ENCODE data around the gene SLC2A9. TPM values are rescaled to one million over a fixed set of nuclear protein-coding genes. Genes with fewer than 3 reads are reported as not detected.

The SLC2A9 gene
- total and polyA plus RNA-seq, 2 donors (not counting 3 experiments of a cell fraction or from before 2014, with no cell fraction given) = 1.6 to 1.8 TPM

DNA sequence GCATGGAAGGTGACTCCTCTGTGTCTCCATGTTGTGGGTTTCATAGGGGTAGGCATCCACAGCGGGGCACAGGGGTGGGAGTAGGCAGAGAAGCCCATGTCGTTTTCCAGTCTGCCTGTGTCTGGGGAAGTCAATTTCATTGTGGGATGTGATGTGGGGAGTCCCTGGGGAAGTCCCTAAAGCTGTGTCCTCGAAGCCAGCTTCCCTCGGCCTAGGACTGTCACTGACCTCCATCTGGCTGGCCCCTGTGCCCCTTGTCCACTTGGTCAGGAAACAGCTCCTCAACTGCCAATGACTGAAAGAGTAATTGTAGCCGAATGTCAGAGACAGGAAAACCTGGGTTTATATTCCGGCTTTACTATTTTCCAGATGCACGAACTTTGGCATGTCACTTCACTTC is 130.2 kb downstream of the SLC2A9 start:
- no peaks in the 10 kb centered on the region for H3K79me2 ChIP-seq (ENCODE audit: control insufficient read depth, insufficient read depth, low read length)
- no peaks in the 10 kb centered on the region for H3K4me1 ChIP-seq (ENCODE audit: control insufficient read depth, extremely low read depth, insufficient read depth, low read length)
- H3K9me1 ChIP-seq (replicated peaks; ENCODE audit: control insufficient read depth, extremely low read depth, insufficient read depth, low read length) = no peaks in the 10 kb centered on the region
- no peaks in the 10 kb centered on the region for H3K36me3 ChIP-seq (ENCODE audit: control insufficient read depth in 2 of 2, extremely low read depth in 1 of 2, insufficient read depth in 2 of 2, low read length in 2 of 2)
- no peak overlapping the region for H3K4me2 ChIP-seq (ENCODE audit: insufficient read depth, low read length)
- CTCF ChIA-PET = no interaction called here
- BruUV-seq (replicated peaks) = no TSS peak
- no peak overlapping the region for H3K27ac ChIP-seq (ENCODE audit: insufficient read depth, low read depth, low read length)
- H4K20me1 ChIP-seq (replicated peaks; ENCODE audit: control insufficient read depth, extremely low read depth, insufficient read depth, low read length) = no peaks in the 10 kb centered on the region
- dilution Hi-C loops (cut with MboI; ENCODE audit: extremely low pct_ligation_motif_present, low sequenced_read_pairs) (no loop called here), intact Hi-C loops (cut with micrococcal nuclease) (no loop called here)
- no peaks in the 10 kb centered on the region for H3K27me3 ChIP-seq (ENCODE audit: control insufficient read depth in 2 of 2, insufficient read depth in 2 of 2, low read length in 2 of 2)
- TF ChIP-seq POLR2AphosphoS5 (IDR thresholded peaks at IDR 0.05; ENCODE audit: insufficient read depth, low read depth, low read length) (no peak), JUN (IDR thresholded peaks at IDR 0.05; ENCODE audit: borderline replicate concordance, insufficient read depth, insufficient read length, low read depth) (no peak), MYC (IDR thresholded peaks at IDR 0.05; ENCODE audit: low read depth, low read length) (no peak), FOS (IDR thresholded peaks at IDR 0.05; ENCODE audit: borderline replicate concordance, insufficient read depth, low read length) (no peak), EZH2 (IDR thresholded peaks at IDR 0.05; ENCODE audit: borderline replicate concordance, low read depth, low read length, severe bottlenecking) (no peak), POLR2A (IDR thresholded peaks at IDR 0.05; ENCODE audit: low read depth, low read length) (no peak), GATA2 (IDR thresholded peaks at IDR 0.05; ENCODE audit: insufficient read depth, insufficient read length, low read depth, low read length) (no peak)
- TF ChIP-seq, protein P1, sequence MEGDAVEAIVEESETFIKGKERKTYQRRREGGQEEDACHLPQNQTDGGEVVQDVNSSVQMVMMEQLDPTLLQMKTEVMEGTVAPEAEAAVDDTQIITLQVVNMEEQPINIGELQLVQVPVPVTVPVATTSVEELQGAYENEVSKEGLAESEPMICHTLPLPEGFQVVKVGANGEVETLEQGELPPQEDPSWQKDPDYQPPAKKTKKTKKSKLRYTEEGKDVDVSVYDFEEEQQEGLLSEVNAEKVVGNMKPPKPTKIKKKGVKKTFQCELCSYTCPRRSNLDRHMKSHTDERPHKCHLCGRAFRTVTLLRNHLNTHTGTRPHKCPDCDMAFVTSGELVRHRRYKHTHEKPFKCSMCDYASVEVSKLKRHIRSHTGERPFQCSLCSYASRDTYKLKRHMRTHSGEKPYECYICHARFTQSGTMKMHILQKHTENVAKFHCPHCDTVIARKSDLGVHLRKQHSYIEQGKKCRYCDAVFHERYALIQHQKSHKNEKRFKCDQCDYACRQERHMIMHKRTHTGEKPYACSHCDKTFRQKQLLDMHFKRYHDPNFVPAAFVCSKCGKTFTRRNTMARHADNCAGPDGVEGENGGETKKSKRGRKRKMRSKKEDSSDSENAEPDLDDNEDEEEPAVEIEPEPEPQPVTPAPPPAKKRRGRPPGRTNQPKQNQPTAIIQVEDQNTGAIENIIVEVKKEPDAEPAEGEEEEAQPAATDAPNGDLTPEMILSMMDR (IDR thresholded peaks at IDR 0.05; ENCODE audit: extremely low read depth in 1 of 2, insufficient read depth in 1 of 2, low read depth in 1 of 2, low read length in 2 of 2) = no peak
- TF ChIP-seq, protein P2, sequence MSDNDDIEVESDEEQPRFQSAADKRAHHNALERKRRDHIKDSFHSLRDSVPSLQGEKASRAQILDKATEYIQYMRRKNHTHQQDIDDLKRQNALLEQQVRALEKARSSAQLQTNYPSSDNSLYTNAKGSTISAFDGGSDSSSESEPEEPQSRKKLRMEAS (IDR thresholded peaks at IDR 0.05; ENCODE audit: insufficient read depth, insufficient read length) = no peak
- no peak for FAIRE-seq
- DNase-seq (ENCODE audit: low read depth, low spot score) = no peak
- no peak overlapping the region for H2AFZ ChIP-seq (ENCODE audit: low read depth, low read length)
- no peak overlapping the region for H3K9ac ChIP-seq (replicated peaks; ENCODE audit: extremely low read depth, insufficient read depth, low read length)
- POLR2A ChIA-PET = no interaction called here
- H3K9me3 ChIP-seq (replicated peaks; ENCODE audit: control insufficient read depth, insufficient read depth, low read length) = no peaks in the 10 kb centered on the region
- H3K4me3 ChIP-seq (replicated peaks in 1 of 3; ENCODE audit: insufficient read depth in 1 of 3, low read depth in 1 of 3, low read length in 3 of 3) = no peak overlapping the region
